ENCODE data around the gene STK32B. TPM values are rescaled to one million over a fixed set of nuclear protein-coding genes. Genes with fewer than 3 reads are reported as not detected.

Gene STK32B
- total RNA-seq, 4 donors from 2014 or later = 0.09 to 3.2 (median 0.38) TPM; not detected in 1

GRCh38 chr4:5199912-5200311 lies 148.6 kb downstream of the STK32B start:
- intact Hi-C loops (cut with DNase I) = no loop called here
- no peaks in the 10 kb centered on the region for H3K9me3 ChIP-seq
- no peak overlapping the region for H3K27ac ChIP-seq
- no peak overlapping the region for H3K4me3 ChIP-seq
- H3K4me1 ChIP-seq = no peaks in the 10 kb centered on the region
- no peaks in the 10 kb centered on the region for H3K36me3 ChIP-seq
- 48 to 60% methylated on average over 2 of the region's 2 CpGs for WGBS, 2 donors
- TF ChIP-seq POLR2A (IDR thresholded peaks at IDR 0.05) (no peak), CTCF (IDR thresholded peaks at IDR 0.05) (no peak)
- DNase-seq = no peak
- no peaks in the 10 kb centered on the region for H3K27me3 ChIP-seq

- no peak overlapping the region for H3K27ac ChIP-seq
- H3K36me3 ChIP-seq = no peaks in the 10 kb centered on the region
- no peaks in the 10 kb centered on the region for H3K9me3 ChIP-seq
- WGBS, 2 donors = 48 to 53% methylated on average over 3 of the region's 3 CpGs
- TF ChIP-seq CTCF (IDR thresholded peaks at IDR 0.05) (no peak), POLR2A (IDR thresholded peaks at IDR 0.05) (no peak)
- no peak overlapping the region for H3K4me3 ChIP-seq
- no peak for DNase-seq
- intact Hi-C loops (cut with DNase I) = no loop called here
- no peaks in the 10 kb centered on the region for H3K4me1 ChIP-seq
- H3K27me3 ChIP-seq = no peaks in the 10 kb centered on the region
These were observed 149.2 kb downstream of the STK32B start for GRCh38 chr4:5200513-5200912.

- no peak for DNase-seq
- intact Hi-C loops (cut with DNase I) = no loop called here
- TF ChIP-seq POLR2A (IDR thresholded peaks at IDR 0.05) (no peak), CTCF (IDR thresholded peaks at IDR 0.05) (no peak)
- 66 to 85% methylated on average over 6 of the region's 7 CpGs for WGBS, 2 donors
- no peaks in the 10 kb centered on the region for H3K9me3 ChIP-seq
- H3K4me3 ChIP-seq = no peak overlapping the region
- no peak overlapping the region for H3K27ac ChIP-seq
- no peaks in the 10 kb centered on the region for H3K36me3 ChIP-seq
- peaks cover 0 to 4% (median 0%) of the 10 kb centered on the region in 3 donors for H3K4me1 ChIP-seq
- H3K27me3 ChIP-seq = no peaks in the 10 kb centered on the region
These were observed 152.2 kb downstream of the STK32B start for GRCh38 chr4:5203309-5203992.

- no peaks in the 10 kb centered on the region for H3K27me3 ChIP-seq
- H3K4me1 ChIP-seq = peaks cover 0 to 4% (median 0%) of the 10 kb centered on the region in 3 donors
- no peaks in the 10 kb centered on the region for H3K9me3 ChIP-seq
- H3K36me3 ChIP-seq = no peaks in the 10 kb centered on the region
- H3K27ac ChIP-seq = no peak overlapping the region
- WGBS, 2 donors = 68 to 78% methylated on average over 3 of the region's 3 CpGs
- TF ChIP-seq POLR2A (IDR thresholded peaks at IDR 0.05) (no peak), CTCF (IDR thresholded peaks at IDR 0.05) (no peak)
- no peak overlapping the region for H3K4me3 ChIP-seq
- no peak for DNase-seq
- intact Hi-C loops (cut with DNase I) = no loop called here
These were observed 152.7 kb downstream of the STK32B start for GRCh38 chr4:5203993-5204310.

- Histone ChIP-seq H3K27me3 (no peaks in the 10 kb centered on the region), H3K27ac (peak overlapping the region in 2 of 4 donors; percentile 46 to 63), H3K4me1 (peaks cover 0 to 4% (median 0%) of the 10 kb centered on the region in 3 donors), H3K36me3 (no peaks in the 10 kb centered on the region), H3K4me3 (no peak overlapping the region), H3K9me3 (no peaks in the 10 kb centered on the region)
- WGBS, 2 donors = 26 to 50% methylated on average over 1 to 2 of the region's 2 CpGs
- TF ChIP-seq POLR2A (IDR thresholded peaks at IDR 0.05) = no peak
- no peak for TF ChIP-seq CTCF (IDR thresholded peaks at IDR 0.05)
- DNase-seq = no peak
- intact Hi-C loops (cut with DNase I) = no loop called here
These were observed 153.5 kb downstream of the STK32B start for GRCh38 chr4:5204781-5205180.
